ENCODE measurements around the gene TMEM114.

TMEM114 gene

GRCh38 chr16:8579559-8579958 is 10.8 kb downstream of the TMEM114 start:
- Histone ChIP-seq H3K9me3 (ENCODE audit: insufficient read depth, low read length) (no peaks in the 10 kb centered on the region), H2AFZ (ENCODE audit: low read depth, low read length, severe bottlenecking) (no peak overlapping the region), H3K36me3 (ENCODE audit: low read length) (no peaks in the 10 kb centered on the region), H3K79me2 (ENCODE audit: insufficient read depth, low read length) (no peaks in the 10 kb centered on the region), H3K4me3 (ENCODE audit: insufficient read depth, low read length, poor library complexity, severe bottlenecking) (no peak overlapping the region), H3F3A (ENCODE audit: insufficient read depth) (no peaks in the 10 kb centered on the region), H3K27me3 (ENCODE audit: low read length) (no peaks in the 10 kb centered on the region), H3K27ac (ENCODE audit: low read depth, low read length) (no peak overlapping the region), H4K20me1 (ENCODE audit: low read depth, low read length) (no peaks in the 10 kb centered on the region), H3K4me2 (ENCODE audit: low read depth, low read length, poor library complexity, severe bottlenecking) (no peak overlapping the region), H3K9me2 (replicated peaks; ENCODE audit: insufficient read depth, low read length) (no peaks in the 10 kb centered on the region), H3K9ac (ENCODE audit: low read length) (no peak overlapping the region)
- no peak for TF ChIP-seq EZH2phosphoT487 (conservative IDR thresholded peaks at IDR 0.05; ENCODE audit: low read length)
- TF ChIP-seq, protein P1, sequence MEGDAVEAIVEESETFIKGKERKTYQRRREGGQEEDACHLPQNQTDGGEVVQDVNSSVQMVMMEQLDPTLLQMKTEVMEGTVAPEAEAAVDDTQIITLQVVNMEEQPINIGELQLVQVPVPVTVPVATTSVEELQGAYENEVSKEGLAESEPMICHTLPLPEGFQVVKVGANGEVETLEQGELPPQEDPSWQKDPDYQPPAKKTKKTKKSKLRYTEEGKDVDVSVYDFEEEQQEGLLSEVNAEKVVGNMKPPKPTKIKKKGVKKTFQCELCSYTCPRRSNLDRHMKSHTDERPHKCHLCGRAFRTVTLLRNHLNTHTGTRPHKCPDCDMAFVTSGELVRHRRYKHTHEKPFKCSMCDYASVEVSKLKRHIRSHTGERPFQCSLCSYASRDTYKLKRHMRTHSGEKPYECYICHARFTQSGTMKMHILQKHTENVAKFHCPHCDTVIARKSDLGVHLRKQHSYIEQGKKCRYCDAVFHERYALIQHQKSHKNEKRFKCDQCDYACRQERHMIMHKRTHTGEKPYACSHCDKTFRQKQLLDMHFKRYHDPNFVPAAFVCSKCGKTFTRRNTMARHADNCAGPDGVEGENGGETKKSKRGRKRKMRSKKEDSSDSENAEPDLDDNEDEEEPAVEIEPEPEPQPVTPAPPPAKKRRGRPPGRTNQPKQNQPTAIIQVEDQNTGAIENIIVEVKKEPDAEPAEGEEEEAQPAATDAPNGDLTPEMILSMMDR (IDR thresholded peaks at IDR 0.05; ENCODE audit: insufficient read depth, low read length, poor library complexity, severe bottlenecking): no peak

- Histone ChIP-seq H2AFZ (ENCODE audit: low read depth, low read length, severe bottlenecking) (no peak overlapping the region), H3K27ac (ENCODE audit: low read depth, low read length) (no peak overlapping the region), H3K4me2 (ENCODE audit: low read depth, low read length, poor library complexity, severe bottlenecking) (no peak overlapping the region), H3K27me3 (ENCODE audit: low read length) (no peaks in the 10 kb centered on the region), H3K9ac (ENCODE audit: low read length) (no peak overlapping the region), H4K20me1 (ENCODE audit: low read depth, low read length) (no peaks in the 10 kb centered on the region), H3K4me3 (ENCODE audit: insufficient read depth, low read length, poor library complexity, severe bottlenecking) (no peak overlapping the region), H3K36me3 (ENCODE audit: low read length) (no peaks in the 10 kb centered on the region), H3F3A (ENCODE audit: insufficient read depth) (no peaks in the 10 kb centered on the region), H3K79me2 (ENCODE audit: insufficient read depth, low read length) (no peaks in the 10 kb centered on the region), H3K9me2 (replicated peaks; ENCODE audit: insufficient read depth, low read length) (no peaks in the 10 kb centered on the region), H3K9me3 (ENCODE audit: insufficient read depth, low read length) (no peaks in the 10 kb centered on the region)
- TF ChIP-seq EZH2phosphoT487 (conservative IDR thresholded peaks at IDR 0.05; ENCODE audit: low read length): no peak
- TF ChIP-seq, protein P1 (IDR thresholded peaks at IDR 0.05; ENCODE audit: insufficient read depth, low read length, poor library complexity, severe bottlenecking): no peak
Measured at GRCh38 chr16:8577678-8578304, 12.5 kb downstream of the TMEM114 start.

GRCh38 chr16:8576141-8577004 is 13.9 kb downstream of the TMEM114 start:
- no peaks in the 10 kb centered on the region for H3K9me2 ChIP-seq (replicated peaks; ENCODE audit: insufficient read depth, low read length)
- no peak overlapping the region for H3K4me3 ChIP-seq (ENCODE audit: insufficient read depth, low read length, poor library complexity, severe bottlenecking)
- H3K9ac ChIP-seq (ENCODE audit: low read length): no peak overlapping the region
- no peaks in the 10 kb centered on the region for H3K79me2 ChIP-seq (ENCODE audit: insufficient read depth, low read length)
- no peak overlapping the region for H3K27ac ChIP-seq (ENCODE audit: low read depth, low read length)
- H3K4me2 ChIP-seq (ENCODE audit: low read depth, low read length, poor library complexity, severe bottlenecking): no peak overlapping the region
- no peaks in the 10 kb centered on the region for H3K9me3 ChIP-seq (ENCODE audit: insufficient read depth, low read length)
- no peaks in the 10 kb centered on the region for H4K20me1 ChIP-seq (ENCODE audit: low read depth, low read length)
- no peaks in the 10 kb centered on the region for H3F3A ChIP-seq (ENCODE audit: insufficient read depth)
- no peak for TF ChIP-seq EZH2phosphoT487 (conservative IDR thresholded peaks at IDR 0.05; ENCODE audit: low read length)
- TF ChIP-seq, protein P1 (IDR thresholded peaks at IDR 0.05; ENCODE audit: insufficient read depth, low read length, poor library complexity, severe bottlenecking): no peak
- H3K27me3 ChIP-seq (ENCODE audit: low read length): no peaks in the 10 kb centered on the region
- H2AFZ ChIP-seq (ENCODE audit: low read depth, low read length, severe bottlenecking): no peak overlapping the region
- H3K36me3 ChIP-seq (ENCODE audit: low read length): no peaks in the 10 kb centered on the region
